HG02678 (cell line): ENCODE data around the gene HMCES.
"Not testable (repeated sequence)": the region's sequence is repeated elsewhere in the genome, so short reads cannot be mapped to it uniquely, and the experiment has no call there.

Experiments
- ATAC-seq: cut with Tn5 transposase; IDR thresholded peaks from one replicate; pipeline ENCODE4 v1.9.1; 2021; ENCODE audit warnings: mild to moderate bottlenecking, moderate library complexity; ENCODE audit not compliant: unreplicated experiment

Gene HMCES

DNA sequence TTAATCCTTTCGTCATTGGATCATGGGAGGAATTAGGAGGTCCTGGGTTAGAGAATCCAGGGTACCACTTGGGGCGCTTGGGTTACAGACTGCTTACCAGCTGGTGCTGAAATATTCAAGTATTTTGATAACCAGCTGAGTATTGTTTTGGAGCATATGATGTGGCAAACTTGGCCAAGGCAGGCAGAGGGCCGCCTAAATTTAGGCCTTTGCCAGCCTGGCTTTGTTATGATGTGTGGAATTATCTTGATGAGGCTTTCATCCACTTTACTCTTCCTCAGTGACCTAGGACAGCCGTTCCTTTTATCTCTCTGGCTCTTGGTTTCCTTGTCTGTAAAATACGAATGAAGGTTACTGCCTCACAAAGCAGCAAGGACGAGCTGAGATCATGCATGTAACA, 22.4 kb upstream of the HMCES start:
- ATAC-seq, result no peak

- ATAC-seq, result no peak
Measured at GRCh38 chr3:129257609-129258008, 21.1 kb upstream of the HMCES start.

DNA sequence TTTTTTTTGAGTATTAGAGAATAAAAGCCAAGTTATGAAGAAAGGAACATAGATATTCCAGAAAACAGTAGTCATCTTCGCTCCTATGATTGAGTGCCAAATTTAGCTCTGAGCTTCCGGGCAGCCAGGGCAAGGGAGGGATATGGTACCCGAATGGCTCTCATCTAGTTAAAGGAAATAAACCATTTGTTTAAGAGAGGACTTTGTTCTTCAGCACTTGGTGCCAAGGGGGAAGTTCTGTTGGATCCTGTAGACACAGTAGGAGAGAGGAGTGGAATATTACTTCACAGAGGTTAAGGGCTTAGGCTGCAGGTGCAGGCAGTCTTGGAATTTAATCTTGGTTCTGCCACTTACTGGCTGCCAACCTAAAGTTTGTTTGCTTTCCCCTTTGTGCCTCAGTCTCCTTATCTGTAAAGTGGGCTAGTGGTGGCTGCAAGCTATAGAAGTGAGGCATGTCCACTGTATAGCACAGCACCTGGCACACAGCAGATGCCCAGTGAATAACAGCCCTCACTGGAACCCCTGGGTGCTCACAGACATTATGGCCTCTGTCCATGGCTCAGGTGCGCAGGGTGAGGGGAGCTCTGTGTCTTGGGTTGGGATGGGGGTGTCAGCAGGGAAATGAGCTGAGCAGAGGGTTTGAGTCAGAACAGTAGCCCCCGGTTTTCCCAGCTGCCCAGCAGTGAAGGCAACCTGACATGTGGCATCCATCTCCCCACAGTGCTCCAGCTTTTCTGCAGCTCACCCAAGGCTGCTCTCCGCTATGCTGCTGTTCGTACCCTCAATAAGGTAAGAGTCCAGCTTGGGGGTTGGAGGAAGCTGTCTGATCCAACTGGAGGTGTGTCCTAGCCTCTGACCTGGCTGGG, 18.8 kb upstream of the HMCES start:
- ATAC-seq, result no peak

- ATAC-seq, result no peak
Measured at GRCh38 chr3:129260606-129261005, 18.1 kb upstream of the HMCES start.

DNA sequence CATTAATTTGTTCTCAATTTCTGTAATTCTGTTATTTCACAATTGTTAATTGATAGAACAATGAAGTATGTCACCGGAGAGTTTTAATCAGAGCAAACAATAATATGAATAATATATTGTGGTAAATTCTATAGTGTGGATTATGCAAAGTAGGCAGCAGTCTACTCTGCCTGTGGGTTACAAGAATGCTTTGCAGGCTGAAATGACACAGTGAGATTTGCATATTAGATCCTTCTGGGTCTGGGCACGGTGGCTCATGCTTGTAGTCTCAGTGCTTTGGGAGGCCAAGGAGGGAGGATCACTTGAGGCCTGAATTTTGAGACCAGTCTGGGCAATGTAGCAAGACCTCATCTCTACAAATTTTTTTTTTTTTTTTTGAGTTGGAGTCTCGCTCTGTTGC, 16.8 kb upstream of the HMCES start:
- no peak for ATAC-seq

- no peak for ATAC-seq
Measured at GRCh38 chr3:129263161-129263910, 15.3 kb upstream of the HMCES start.

DNA sequence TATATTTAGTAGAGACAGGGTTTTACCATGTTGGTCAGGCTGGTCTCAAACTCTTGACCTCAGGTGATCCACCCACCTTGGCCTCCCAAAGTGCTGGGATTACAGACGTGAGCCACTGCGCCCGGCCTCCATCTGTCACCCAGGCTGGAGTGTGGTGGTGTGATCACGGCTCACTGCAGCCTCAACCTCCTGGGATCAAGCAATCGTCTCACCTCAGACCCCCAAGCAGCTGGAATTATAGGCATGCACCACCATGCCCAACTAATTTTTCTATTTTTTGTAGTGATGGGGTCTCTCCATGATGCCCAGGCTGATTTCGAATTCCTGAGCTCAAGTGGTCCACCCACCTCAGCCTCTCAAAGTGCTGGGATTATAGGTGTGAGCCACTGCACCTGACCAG, 13.7 kb upstream of the HMCES start:
- ATAC-seq, result not testable (repeated sequence)

- ATAC-seq, result no peak
Measured at GRCh38 chr3:129266651-129267050, 12.0 kb upstream of the HMCES start.

GRCh38 chr3:129268396-129268795, 10.3 kb upstream of the HMCES start:
- no peak for ATAC-seq

DNA sequence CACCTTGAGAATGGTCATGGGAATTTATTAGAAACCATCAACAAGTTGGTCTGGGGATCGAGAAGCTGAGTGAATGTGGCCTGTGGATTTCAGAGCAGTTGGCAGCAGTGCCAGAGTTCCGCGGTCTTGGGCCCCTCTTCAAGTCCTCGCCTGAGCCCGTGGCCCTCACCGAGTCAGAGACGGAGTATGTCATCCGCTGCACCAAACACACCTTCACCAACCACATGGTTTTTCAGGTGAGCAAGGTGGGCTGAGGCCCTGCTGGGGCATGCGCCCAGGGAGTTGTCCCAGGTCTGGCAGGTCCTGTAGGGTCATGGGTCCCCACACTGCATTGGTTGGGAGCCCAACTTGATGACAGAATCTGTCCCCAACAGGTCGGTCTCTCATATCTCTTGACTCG, 7.0 kb upstream of the HMCES start:
- no peak for ATAC-seq

GRCh38 chr3:129276385-129276784, 2.3 kb upstream of the HMCES start:
- peak; percentile 89 for ATAC-seq

DNA sequence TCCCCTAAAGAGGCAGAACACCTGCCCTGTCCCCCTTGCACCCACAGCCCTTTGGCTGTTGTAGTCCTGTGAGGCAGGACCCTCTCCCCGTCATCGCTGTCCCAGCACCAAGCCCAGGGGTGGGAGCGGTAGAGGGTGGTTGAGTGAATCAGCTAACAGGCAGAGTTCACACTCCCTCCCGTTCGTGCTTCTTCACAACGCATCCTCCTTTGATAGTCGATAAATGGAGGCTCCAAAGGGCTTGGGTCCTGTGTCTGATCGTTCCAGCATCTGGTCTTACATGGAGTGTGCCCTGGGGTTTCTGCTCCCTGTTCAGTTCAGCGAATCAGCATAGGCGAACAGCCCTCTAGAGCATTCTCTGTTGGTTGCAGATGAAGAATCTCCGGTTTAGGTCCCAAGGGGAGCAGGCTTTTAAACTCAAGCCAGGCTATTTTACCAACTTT, 820 bp upstream of the HMCES start:
- no peak for ATAC-seq

DNA sequence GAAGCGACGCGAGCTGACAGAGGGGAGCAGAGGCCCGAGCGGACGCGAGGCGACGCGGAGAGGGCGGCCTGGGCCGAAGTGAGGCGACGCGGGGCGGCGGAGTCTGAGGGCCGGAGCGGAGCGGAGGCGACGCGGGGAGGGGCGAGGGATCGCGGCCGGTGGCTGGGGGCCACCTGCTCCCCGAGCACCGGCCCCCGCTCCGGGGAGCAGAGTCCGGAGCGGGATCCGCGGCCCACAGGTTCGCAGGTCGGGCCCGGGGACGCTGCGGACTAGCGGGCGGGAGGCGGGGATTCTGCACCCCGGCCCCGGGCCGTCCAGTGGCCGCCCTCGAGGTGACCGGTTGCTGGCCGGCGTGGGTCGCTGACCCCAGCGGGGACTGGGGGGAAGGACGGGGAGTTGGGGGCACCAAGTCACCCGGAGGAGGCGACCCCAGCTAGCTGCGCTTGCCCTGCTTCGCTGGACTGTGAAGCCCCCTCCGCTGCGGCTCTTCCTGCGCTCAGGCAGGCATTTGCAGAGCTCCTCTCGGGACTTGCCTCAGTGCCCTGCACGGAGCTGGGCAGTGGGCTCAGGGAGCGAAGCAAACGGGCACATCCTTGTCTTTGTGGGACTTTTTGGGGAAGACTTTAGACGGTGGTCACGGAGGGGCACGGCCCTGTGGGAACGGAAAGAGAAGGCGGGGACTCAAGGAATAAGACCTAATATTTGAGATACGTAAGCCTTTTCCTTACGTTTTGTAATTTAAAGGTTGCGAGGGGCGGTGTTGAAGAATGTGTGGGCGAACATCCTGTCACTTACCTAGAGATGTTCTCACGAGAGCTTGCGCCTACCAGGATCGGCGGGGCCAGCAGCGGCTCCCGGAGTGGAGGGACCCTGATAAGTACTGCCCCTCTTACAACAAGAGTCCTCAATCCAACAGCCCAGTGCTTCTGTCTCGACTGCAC, 566 bp downstream of the HMCES start:
- ATAC-seq, result no peak

GRCh38 chr3:129280183-129280582, 1.5 kb downstream of the HMCES start:
- no peak for ATAC-seq

DNA sequence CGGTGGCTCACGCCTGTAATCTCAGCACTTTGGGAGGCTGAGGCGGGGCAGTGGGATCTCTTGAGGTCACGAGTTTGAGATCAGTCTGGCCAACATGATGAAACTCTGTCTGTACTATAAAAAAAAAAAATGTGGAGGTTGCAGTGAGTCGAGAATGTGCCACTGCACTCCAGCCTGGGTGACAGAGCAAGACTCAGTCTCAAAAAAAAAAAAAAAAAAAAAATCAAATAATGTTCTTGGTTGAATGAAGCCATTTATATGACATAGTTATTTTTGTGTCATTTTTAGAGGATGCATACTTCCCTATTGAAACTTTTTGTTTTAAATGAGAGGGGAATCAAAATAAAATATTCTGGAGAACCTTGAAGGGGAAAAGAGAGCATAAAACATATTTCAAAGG, 3.1 kb downstream of the HMCES start:
- ATAC-seq, result no peak

- peak; percentile 65 for ATAC-seq
Measured at GRCh38 chr3:129282727-129283327, 4.2 kb downstream of the HMCES start.

DNA sequence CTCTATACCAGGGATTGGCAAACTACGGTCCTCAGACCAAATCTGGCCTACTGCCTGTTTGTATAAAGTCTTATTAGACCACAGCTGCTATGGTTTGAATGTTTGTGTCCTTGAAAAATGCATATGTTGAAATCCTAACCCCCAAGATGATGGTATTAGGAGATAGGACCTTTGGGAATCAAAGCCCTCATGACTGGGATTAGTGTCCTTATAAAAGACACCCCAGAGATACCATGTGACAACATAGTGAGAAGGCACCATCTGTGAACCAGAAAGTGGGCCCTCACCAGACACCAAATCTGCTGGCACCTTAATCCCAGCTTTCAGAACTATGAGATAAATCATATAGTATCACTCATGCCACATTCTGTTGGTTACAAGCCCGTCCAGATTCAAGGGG, 7.4 kb downstream of the HMCES start:
- no peak for ATAC-seq

- ATAC-seq, result no peak
Measured at GRCh38 chr3:129288446-129288845, 9.8 kb downstream of the HMCES start.

- ATAC-seq, result no peak
Measured at GRCh38 chr3:129289201-129289921, 10.7 kb downstream of the HMCES start.
